Measurements from ENCODE around the gene TSPYL2.

Gene TSPYL2

DNA sequence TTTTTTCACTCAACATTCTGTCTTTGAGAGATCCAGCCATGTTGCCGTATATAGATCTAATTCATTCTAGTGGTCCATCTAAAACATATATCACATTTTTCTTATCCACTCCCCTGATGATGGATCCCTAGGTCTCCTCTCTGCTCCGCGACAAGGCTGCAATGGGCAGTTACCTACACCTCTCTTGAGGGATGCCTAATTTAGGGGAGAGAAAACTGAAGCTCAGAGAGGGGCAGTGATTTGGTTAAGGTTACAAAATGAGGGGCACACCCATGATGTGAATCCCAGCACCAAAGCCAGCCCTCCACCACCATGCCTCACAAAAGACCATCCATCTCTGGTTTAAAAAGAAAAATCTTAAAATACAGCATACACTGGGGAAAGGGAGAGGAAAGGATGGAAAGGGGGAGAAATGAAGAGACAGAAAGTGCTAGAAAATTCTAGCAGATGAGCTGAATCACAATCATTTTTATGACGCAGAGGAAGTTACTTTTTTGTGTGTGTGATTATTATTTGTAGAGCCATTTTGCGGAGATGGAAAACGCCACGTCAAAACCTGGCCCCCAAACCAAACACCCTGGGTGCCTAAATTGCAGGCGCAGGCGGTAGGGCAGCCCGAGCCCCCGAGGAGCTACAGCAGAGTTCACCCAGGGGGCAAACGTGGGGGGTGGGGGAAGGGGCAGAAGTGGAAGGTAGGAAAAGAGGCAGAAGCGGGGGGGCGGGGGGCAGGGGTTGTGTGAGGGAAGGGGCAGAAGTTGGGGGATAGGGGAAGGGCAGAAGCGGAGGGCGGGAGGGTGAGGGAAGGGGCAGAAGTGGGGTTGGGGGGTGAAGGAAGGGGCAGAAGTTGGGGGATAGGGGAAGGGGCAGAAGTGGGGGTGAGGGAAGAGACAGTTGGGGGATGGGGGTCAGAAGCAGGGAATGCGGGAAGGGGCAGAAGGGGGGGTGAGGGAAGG, 1.3 kb upstream of the TSPYL2 start:
- DNase-seq = no peak

DNA sequence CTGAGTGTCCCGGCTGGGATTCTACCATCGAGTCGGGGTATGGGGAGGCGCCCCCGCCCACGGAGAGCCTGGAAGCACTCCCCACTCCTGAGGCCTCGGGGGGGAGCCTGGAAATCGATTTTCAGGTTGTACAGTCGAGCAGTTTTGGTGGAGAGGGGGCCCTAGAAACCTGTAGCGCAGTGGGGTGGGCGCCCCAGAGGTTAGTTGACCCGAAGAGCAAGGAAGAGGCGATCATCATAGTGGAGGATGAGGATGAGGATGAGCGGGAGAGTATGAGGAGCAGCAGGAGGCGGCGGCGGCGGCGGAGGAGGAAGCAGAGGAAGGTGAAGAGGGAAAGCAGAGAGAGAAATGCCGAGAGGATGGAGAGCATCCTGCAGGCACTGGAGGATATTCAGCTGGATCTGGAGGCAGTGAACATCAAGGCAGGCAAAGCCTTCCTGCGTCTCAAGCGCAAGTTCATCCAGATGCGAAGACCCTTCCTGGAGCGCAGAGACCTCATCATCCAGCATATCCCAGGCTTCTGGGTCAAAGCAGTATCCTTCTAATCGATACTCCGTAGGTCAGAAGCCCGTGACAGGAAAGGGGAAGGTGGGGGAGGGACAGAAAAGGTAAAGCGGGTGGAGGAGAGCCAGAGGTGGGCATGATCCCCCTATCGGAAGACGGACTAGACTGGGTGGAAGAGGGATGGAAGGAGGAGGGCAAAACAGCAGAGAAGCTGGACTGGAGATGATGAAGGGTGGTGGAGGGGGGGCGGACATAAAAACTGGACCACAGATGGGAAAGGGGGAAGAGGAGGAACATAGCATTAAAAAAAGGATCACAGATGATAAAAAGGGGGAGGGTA, 828 bp downstream of the TSPYL2 start:
- DNase-seq = no peak

DNA sequence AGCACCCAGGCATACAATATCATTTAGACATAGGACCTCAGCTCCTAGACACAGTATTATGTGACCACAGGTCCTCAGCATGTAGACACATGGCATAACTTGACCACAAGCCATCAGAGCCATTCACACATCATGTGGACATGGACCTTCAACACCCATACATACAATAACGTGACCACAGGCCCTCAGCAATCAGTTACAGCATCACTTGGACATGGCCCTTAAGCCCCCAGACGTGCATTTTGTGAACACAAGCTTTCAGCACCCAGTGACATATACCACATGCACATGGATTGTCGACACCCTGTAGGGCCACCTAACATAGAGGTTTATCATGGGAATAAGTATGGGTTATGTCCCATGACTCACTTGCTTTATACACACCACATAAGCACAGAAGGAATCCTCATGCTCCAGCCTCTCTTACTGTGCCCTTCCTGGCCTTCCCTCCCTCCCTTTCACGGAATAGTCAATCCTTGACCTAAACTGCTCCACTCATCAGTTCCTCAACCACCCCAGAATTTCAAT, 1.9 kb downstream of the TSPYL2 start:
- no peak for DNase-seq

GRCh38 chrX:53084863-53085262, 2.7 kb downstream of the TSPYL2 start:
- no peak for DNase-seq

- DNase-seq = no peak
Observed at GRCh38 chrX:53085661-53086229, 3.6 kb downstream of the TSPYL2 start.

- no peak for DNase-seq
Observed at GRCh38 chrX:53086464-53086863, 4.3 kb downstream of the TSPYL2 start.

DNA sequence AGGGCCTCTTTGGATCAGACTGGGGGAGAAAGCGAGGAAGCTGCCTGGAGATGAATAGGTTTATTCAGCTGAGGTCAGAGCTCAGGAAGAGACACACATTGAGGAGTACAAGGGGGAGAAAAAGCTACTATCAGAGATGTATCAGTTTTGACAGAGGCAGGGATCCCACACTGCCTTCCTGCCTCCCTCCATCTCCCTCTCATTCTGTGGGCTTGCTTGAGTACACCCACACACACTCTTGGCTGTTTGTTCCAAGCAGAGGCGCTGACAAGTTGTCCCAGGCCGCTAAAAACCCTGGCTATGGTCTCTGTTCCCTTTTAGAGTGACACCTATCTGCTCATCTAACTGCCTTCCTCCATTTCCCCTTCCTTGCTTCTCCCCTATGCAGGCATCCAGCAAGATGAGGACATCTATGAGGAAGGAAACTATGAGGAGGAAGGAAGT, 5.2 kb downstream of the TSPYL2 start:
- no peak for DNase-seq

DNA sequence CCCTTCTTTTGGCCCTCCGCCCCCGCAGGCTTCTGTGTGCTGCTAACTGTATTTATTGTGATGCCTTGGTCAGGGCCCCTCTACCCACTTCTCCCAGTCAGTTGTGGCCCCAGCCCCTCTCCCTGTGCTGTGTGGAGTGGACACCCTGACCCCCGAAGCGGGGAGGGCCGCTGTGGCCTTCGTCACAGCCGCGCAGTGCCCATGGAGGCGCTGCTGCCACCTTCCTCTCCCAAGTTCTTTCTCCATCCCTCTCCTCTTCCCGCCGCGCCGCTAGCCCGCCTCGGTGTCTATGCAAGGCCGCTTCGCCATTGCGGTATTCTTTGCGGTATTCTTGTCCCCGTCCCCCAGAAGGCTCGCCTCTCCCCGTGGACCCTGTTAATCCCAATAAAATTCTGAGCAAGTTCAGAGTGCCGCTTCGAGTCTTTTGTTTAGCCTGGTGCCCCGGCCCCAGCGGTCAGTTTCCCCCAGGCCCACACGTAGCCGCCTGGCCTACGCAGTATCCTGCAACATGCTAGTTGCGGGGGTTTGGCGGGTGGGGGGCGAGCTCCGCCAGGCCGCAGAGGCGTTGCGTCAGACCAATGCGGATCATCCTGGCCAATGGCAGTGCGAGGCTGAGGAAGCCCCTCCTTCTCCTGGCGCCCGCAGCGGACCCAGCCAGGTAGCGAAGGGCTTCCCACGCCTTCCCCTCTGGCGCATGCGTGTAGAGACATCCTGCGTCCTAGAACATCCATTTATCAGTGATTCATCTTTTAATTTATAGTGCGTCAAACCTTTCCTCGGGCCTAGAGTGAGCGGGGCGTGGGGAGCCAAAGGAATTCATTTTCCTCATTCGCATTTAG, 6.2 kb downstream of the TSPYL2 start:
- no peak for DNase-seq

- DNase-seq = peak in 1 of 2 donors; percentile 20
Observed at GRCh38 chrX:53089224-53089842, 7.2 kb downstream of the TSPYL2 start.

GRCh38 chrX:53089925-53090324, 7.8 kb downstream of the TSPYL2 start:
- no peak for DNase-seq

DNA sequence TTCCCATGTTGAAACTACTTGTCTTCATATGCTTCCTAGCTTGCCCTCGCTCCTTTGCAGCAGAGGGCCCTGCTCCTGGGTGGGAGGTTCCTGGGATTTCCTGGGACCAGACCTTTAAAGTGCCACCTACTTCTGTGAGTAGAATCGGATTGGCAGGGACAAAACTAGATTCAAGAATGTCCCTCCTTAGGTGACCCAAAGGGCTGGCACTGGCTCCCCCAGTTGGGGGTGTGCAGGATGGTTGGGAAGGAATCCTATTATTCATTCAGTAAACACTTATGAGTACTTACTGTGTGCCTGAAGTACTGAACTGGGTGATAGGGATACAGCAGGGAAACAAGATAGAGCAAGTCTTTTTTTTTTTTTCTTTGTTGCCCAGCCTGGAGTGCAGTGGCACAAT, 9.2 kb downstream of the TSPYL2 start:
- DNase-seq = no peak

DNA sequence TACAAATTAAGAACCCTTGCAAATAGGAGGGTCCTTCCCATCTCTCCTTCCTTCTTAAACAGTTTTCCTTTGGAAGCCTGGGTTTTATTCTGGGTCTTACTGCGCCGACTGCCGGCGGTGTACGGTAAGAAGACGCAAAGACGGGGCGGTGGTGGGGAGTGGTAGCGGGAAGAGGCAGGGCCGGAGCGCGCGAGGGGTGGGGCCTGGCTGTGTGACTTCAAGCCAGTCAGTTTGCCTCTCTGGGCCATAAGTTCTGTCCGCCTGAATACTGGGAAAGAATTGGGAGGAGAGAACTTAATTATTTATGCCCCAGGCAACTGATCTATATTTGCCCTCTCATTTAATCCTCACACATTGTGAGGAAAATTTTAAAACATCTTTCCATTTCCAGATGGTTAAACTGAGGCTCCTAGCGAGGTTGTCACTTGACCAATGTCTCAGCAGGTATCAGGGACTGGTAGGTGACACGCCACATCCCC, 11.0 kb downstream of the TSPYL2 start:
- DNase-seq = peak; percentile 8 to 57

DNA sequence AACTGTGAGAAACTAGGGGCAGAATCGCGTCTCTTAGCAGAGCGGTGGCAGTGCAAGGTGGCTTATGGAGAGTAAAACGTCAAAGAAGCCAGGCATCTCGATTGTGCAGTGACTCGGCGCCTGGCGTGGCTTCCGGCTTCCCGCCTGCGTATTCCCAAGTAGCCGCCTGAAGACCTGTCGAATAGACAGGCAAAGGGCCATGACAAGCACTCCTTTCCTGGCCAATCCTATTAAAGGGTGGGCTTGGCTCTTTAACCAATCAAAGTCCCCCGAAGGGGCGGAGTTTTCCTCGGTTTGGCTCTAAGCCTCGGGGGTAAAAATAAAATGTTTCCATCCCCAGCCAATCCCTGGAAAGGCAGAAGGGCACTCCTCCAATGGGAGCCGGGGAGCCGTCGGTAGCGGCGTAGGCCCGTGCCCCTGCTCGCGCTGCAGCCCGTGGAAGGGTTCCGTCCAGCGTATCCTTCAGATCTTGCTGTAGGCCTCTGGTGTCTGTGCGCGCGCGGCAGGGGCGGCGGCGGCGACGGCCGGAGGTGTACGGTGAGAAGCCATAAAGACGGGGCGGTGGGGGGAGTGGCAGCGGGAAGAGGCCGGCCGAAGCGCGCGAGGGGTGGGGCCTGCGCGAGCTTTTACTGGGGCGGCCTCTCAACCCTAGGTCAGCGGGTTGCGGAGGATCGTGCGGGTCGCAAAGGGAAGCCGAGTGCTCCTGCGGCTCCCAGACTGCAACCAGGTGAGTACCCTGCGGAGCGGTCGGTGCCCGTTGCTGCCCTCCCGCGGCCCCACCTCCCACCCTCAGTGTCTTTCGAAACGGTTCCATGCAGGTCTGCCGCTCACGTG, 11.8 kb downstream of the TSPYL2 start, which contains the start of gene KANTR:
Gene KANTR (plus strand): TSS at position 395 of the 834 bp plus-strand sequence. CDS start 30,131 bp downstream, outside the sequence.
- DNase-seq = peak; percentile 63 to 65

GRCh38 chrX:53094582-53094905, 12.4 kb downstream of the TSPYL2 start:
- DNase-seq = no peak

DNA sequence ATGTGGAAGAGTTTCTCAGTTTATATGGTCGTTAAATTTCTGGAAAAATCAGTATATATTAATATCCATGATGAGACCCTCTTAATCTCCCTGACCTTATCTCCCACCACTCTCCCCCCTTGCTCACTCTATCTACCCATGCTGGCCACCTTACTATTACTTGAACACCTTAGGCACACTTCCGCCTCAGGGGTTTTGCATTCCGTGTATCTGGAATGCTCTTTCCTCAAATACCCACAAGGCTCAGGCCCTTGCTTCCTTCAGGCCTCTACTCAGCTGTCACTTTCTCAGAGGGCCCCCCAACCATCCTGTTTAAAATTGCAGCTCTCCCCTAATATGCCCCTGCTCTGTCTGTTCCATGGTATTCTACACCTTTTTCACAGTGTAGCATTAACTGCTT, 13.6 kb downstream of the TSPYL2 start:
- no peak for DNase-seq

GRCh38 chrX:53114864-53115549, 32.8 kb downstream of the TSPYL2 start:
- no peak for DNase-seq

DNA sequence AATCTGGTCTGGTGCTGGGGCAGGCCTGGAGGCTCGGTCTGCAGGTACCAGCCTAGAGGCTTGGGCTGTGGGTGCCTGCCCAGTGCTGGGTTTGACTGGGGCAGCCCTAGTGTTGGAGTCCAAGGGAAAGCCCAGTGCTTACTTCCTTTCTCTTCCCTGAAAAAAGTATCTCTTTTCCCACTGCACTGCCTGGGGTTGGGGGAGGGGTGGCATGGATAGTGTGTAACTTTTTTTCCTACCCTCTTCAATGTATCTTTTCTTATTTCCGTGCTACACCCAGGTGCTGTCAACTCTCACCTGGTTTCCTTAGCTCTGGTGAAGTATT, 33.3 kb downstream of the TSPYL2 start:
- no peak for DNase-seq

GRCh38 chrX:53116101-53116500, 33.9 kb downstream of the TSPYL2 start:
- DNase-seq = no peak

- no peak for DNase-seq
Observed at GRCh38 chrX:53122013-53122412, 39.8 kb downstream of the TSPYL2 start.

DNA sequence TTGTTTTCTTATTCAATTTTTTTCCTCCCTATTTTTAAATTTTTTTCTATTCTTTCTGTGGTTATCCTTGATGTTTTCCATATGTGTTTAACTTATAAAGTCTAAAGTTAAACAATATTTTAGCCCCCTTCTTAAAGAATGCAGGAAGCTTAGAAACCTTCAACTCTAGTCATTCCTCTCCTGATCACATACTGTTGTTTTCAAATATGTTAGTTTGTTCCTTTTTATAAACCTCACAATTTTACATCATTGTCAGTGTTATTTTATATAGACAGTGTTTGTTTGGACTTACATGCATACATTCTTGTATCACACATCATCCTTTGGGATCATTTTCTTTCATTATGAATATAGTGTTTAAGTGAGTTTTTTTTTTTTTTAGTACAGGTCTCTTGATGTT, 43.3 kb downstream of the TSPYL2 start:
- no peak for DNase-seq

Data from bone marrow (tissue), 2 donors.